Gastroesophageal sphincter (tissue), 4 donors: ENCODE data around the gene SMPD3. TPM values are rescaled to one million over a fixed set of nuclear protein-coding genes. Genes with fewer than 3 reads are reported as not detected.

Experiments
- ATAC-seq: fragments of 150-250 bp; one replicate; pipeline ENCODE4 v1.9.1; 2016; ENCODE audit warnings: mild to moderate bottlenecking, moderate library complexity
- H3K27ac ChIP-seq, 4 donors: fragments of 200-600 bp; sonication (generic) in 3 of 4; 1 replicate in 3 of 4; 2 replicates in 1 of 4; pipeline ENCODE4 v1.5.1; 2016 to 2019
- H3K27me3 ChIP-seq: fragments of 200-600 bp; sonication (generic); one replicate; pipeline ENCODE4 v1.5.1; 2019
- H3K36me3 ChIP-seq, 2 donors: fragments of 200-600 bp; sonication (generic); one replicate each; pipeline ENCODE4 v1.5.1; 2019; ENCODE audit warnings: control low read depth in 1 of 2
- H3K4me1 ChIP-seq, 3 donors: fragments of 200-600 bp; sonication (generic); 1 replicate in 2 of 3; 2 replicates in 1 of 3; pipeline ENCODE4 v1.5.1; 2016 to 2019; ENCODE audit warnings: control low read depth in 2 of 3
- H3K4me3 ChIP-seq, 2 donors: fragments of 200-600 bp; sonication (generic); one replicate each; pipeline ENCODE4 v1.5.1; 2019; ENCODE audit warnings: mild to moderate bottlenecking in 1 of 2, moderate library complexity in 1 of 2
- H3K9me3 ChIP-seq, 3 donors: fragments of 200-600 bp; sonication (generic); one replicate each; pipeline ENCODE4 v1.5.1; 2017 to 2019; ENCODE audit warnings: control low read depth in 2 of 3
- EP300 ChIP-seq: sonication (generic); formaldehyde crosslinking; IDR thresholded peaks from one replicate; pipeline ENCODE4 v1.6.1; 2017; ENCODE audit warnings: antibody characterized with exemption, mild to moderate bottlenecking
- POLR2A ChIP-seq, 2 donors: fragments of 450-650 bp; IDR thresholded peaks; one replicate each; pipeline ENCODE4 v1.6.1; 2017; ENCODE audit warnings: antibody characterized with exemption in 2 of 2, mild to moderate bottlenecking in 2 of 2, moderate library complexity in 1 of 2
- POLR2AphosphoS5 ChIP-seq: sonication (generic); formaldehyde crosslinking; IDR thresholded peaks from one replicate; pipeline ENCODE4 v1.6.1; 2017; ENCODE audit warnings: antibody characterized with exemption
- WGBS, 2 donors: methylation state at CpG; one replicate each; pipeline ENCODE4 v1.1.5; 2018; ENCODE audit warnings: low coverage in 1 of 2; 5-methylcytosine and 5-hydroxymethylcytosine counted together
- total RNA-seq, 4 donors: library from RNA; depleted of rRNA; stranded (reverse); fragments of >200 nt; gene quantifications; one replicate each; pipeline ENCODE4 v1.1.0, GENCODE V29; 2016
- TF ChIP-seq, protein P1 (sequence below), 4 experiments: fragments of 200-600 bp in 2 of 4; fragments of 450-650 bp in 2 of 4; sonication (generic) in 1 of 4; IDR thresholded peaks; one replicate each; pipeline ENCODE4 v1.5.1; 2017 to 2019; ENCODE audit warnings: antibody characterized with exemption in 4 of 4, mild to moderate bottlenecking in 2 of 4, moderate library complexity in 2 of 4

Gene SMPD3
- total RNA-seq, 4 donors from 2014 or later, result 0.08 to 0.94 (median 0.77) TPM; not detected in 1

DNA sequence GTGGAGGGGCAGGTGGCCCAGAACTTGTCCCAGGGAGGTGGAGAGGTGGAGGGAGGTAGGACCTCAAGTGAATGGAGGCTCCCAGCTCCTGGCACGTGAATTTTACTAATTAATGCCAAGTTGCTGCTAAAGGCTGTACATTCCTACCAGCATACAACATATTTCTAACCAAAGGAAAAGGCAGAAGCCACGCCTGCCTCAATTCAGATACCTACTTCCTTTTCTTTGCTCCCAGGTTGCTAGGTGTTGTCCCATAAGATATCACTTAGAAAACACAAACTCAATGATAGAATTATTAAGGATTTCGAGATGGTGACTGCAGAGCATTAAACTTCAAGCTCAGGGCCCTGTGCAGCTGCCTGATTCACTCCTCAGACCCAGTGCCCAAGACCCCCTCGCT is 20.5 kb upstream of the SMPD3 start:
- peaks cover 3% of the 10 kb centered on the region for H3K27me3 ChIP-seq
- no peak overlapping the region for H3K4me3 ChIP-seq
- H3K9me3 ChIP-seq, result no peaks in the 10 kb centered on the region
- ATAC-seq, result no peak
- H3K4me1 ChIP-seq, result peaks cover 0 to 23% (median 9%) of the 10 kb centered on the region in 3 donors
- H3K27ac ChIP-seq, result no peak overlapping the region
- TF ChIP-seq EP300, result no peak
- no peak for TF ChIP-seq POLR2AphosphoS5
- TF ChIP-seq, protein P1, sequence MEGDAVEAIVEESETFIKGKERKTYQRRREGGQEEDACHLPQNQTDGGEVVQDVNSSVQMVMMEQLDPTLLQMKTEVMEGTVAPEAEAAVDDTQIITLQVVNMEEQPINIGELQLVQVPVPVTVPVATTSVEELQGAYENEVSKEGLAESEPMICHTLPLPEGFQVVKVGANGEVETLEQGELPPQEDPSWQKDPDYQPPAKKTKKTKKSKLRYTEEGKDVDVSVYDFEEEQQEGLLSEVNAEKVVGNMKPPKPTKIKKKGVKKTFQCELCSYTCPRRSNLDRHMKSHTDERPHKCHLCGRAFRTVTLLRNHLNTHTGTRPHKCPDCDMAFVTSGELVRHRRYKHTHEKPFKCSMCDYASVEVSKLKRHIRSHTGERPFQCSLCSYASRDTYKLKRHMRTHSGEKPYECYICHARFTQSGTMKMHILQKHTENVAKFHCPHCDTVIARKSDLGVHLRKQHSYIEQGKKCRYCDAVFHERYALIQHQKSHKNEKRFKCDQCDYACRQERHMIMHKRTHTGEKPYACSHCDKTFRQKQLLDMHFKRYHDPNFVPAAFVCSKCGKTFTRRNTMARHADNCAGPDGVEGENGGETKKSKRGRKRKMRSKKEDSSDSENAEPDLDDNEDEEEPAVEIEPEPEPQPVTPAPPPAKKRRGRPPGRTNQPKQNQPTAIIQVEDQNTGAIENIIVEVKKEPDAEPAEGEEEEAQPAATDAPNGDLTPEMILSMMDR (IDR thresholded peaks at IDR 0.05), result no peak
- no peak for TF ChIP-seq POLR2A (IDR thresholded peaks at IDR 0.05)
- H3K36me3 ChIP-seq, result no peaks in the 10 kb centered on the region
- WGBS, 2 donors, result 78 to 80% methylated on average over 2 to 4 of the region's 4 CpGs

- Histone ChIP-seq H3K4me3 (no peak overlapping the region), H3K27me3 (peaks cover 5% of the 10 kb centered on the region), H3K27ac (no peak overlapping the region), H3K4me1 (peaks cover 0 to 22% (median 9%) of the 10 kb centered on the region in 3 donors), H3K36me3 (no peaks in the 10 kb centered on the region), H3K9me3 (peaks cover 0 to 7% (median 0%) of the 10 kb centered on the region in 3 donors)
- 44 to 48% methylated on average over 3 to 4 of the region's 4 CpGs for WGBS, 2 donors
- ATAC-seq, result no peak
- TF ChIP-seq, protein P1 (IDR thresholded peaks at IDR 0.05), result no peak
- TF ChIP-seq POLR2AphosphoS5, result no peak
- no peak for TF ChIP-seq POLR2A (IDR thresholded peaks at IDR 0.05)
- TF ChIP-seq EP300, result no peak
Observed at GRCh38 chr16:68466174-68466573, 17.9 kb upstream of the SMPD3 start.

GRCh38 chr16:68463904-68464303 is 15.6 kb upstream of the SMPD3 start:
- ATAC-seq, result no peak
- H3K4me1 ChIP-seq, result peaks cover 0 to under 1% (median 0%) of the 10 kb centered on the region in 3 donors
- no peak overlapping the region for H3K4me3 ChIP-seq
- TF ChIP-seq EP300 (no peak), POLR2AphosphoS5 (no peak), POLR2A (IDR thresholded peaks at IDR 0.05) (no peak)
- TF ChIP-seq, protein P1 (IDR thresholded peaks at IDR 0.05), result no peak
- WGBS, 2 donors, result 52% methylated on average over 2 of the region's 2 CpGs; no CpG with 5 or more reads in 1 of the 2 donors
- H3K36me3 ChIP-seq, result no peaks in the 10 kb centered on the region
- H3K27ac ChIP-seq, result no peak overlapping the region
- peaks cover 12% of the 10 kb centered on the region for H3K27me3 ChIP-seq
- H3K9me3 ChIP-seq, result peaks cover 0 to 7% (median 0%) of the 10 kb centered on the region in 3 donors

GRCh38 chr16:68460067-68460466 is 11.8 kb upstream of the SMPD3 start:
- WGBS, 2 donors, result 76 to 88% methylated on average over 3 of the region's 3 CpGs
- H3K27ac ChIP-seq, result no peak overlapping the region
- H3K9me3 ChIP-seq, result peaks cover 0 to 7% (median 0%) of the 10 kb centered on the region in 3 donors
- peaks cover 16% of the 10 kb centered on the region for H3K27me3 ChIP-seq
- H3K4me3 ChIP-seq, result no peak overlapping the region
- no peak for ATAC-seq
- H3K4me1 ChIP-seq, result no peaks in the 10 kb centered on the region
- H3K36me3 ChIP-seq, result no peaks in the 10 kb centered on the region
- TF ChIP-seq EP300, result no peak
- TF ChIP-seq POLR2A (IDR thresholded peaks at IDR 0.05), result no peak
- TF ChIP-seq POLR2AphosphoS5, result no peak
- TF ChIP-seq, protein P1 (IDR thresholded peaks at IDR 0.05), result no peak

GRCh38 chr16:68459457-68459856 is 11.1 kb upstream of the SMPD3 start:
- peaks cover 16% of the 10 kb centered on the region for H3K27me3 ChIP-seq
- H3K27ac ChIP-seq, result no peak overlapping the region
- no peaks in the 10 kb centered on the region for H3K4me1 ChIP-seq
- H3K36me3 ChIP-seq, result no peaks in the 10 kb centered on the region
- H3K9me3 ChIP-seq, result peaks cover 0 to 7% (median 0%) of the 10 kb centered on the region in 3 donors
- 60 to 71% methylated on average over 1 to 2 of the region's 4 CpGs for WGBS, 2 donors
- ATAC-seq, result no peak
- TF ChIP-seq POLR2A (IDR thresholded peaks at IDR 0.05) (no peak), POLR2AphosphoS5 (no peak), EP300 (no peak)
- TF ChIP-seq, protein P1 (IDR thresholded peaks at IDR 0.05), result no peak
- no peak overlapping the region for H3K4me3 ChIP-seq
